GM12878 (cell line): ENCODE results near the gene OR13J1. TPM values are rescaled to one million over a fixed set of nuclear protein-coding genes. Genes with fewer than 3 reads are reported as not detected.

Source experiments
- ATAC-seq: fragments of 200-7000 bp; cut with Tn5 transposase; 3 replicates; pipeline ENCODE4 v1.9.1; 2020; ENCODE audit warnings: mild to moderate bottlenecking, moderate library complexity
- BruUV-seq: library from RNA; stranded (reverse); fragments of 400-500 nt; replicated peaks from 2 replicates; lab custom pipeline; 2021; lab: Mats Ljungman, UMichigan
- CTCF ChIA-PET: fragments of 300-600 bp; sonication (Branson Sonifier 250); formaldehyde crosslinking; extraction: SDS; loops from one replicate; lab custom pipeline; 2021; ENCODE audit warnings: inconsistent platforms; lab: Yijun Ruan, JAX
- POLR2A ChIA-PET: fragments of 350-600 bp; formaldehyde crosslinking; extraction: SDS; loops from one replicate; lab custom pipeline; 2021; ENCODE audit warnings: inconsistent platforms; lab: Charles Lee
- RAD21 ChIA-PET: fragments of 300-600 bp; sonication (Branson Sonifier 250); formaldehyde crosslinking; loops from one replicate; lab custom pipeline; 2023; ENCODE audit warnings: antibody characterized with exemption; ENCODE audit not compliant: unreplicated experiment; lab: Charles Lee
- SMC1A ChIA-PET: fragments of 300-600 bp; sonication (Branson Sonifier 250); formaldehyde crosslinking; loops from one replicate; lab custom pipeline; 2023; ENCODE audit not compliant: unreplicated experiment, uncharacterized antibody; lab: Charles Lee
- DNase-seq: peaks from one replicate; pipeline ENCODE4 v3.0.0-alpha.2; 2011; ENCODE audit warnings: low read depth, low spot score
- FAIRE-seq: peaks from 3 replicates; lab custom pipeline; 2011; peaks lifted over from hg19 to GRCh38; lab: Jason Lieb, UNC
- H2AFZ ChIP-seq: 2 replicates; pipeline ENCODE4 v1.6.0; 2011; ENCODE audit warnings: low read depth, low read length, control low read depth; ENCODE audit not compliant: control insufficient read depth
- H3K27ac ChIP-seq: 2 replicates; pipeline ENCODE4 v1.5.1; 2011; ENCODE audit warnings: control low read depth; ENCODE audit not compliant: control insufficient read depth, insufficient read depth
- H3K27me3 ChIP-seq, 2 experiments: replicated peaks in 1 of 2; 2 replicates each; pipeline versions ENCODE4 v1.6.0 to v1.6.1; 2011; ENCODE audit warnings: low read length in 1 of 2; ENCODE audit not compliant: control insufficient read depth in 2 of 2, insufficient read depth in 2 of 2
- H3K36me3 ChIP-seq, 2 experiments: 2 replicates each; pipeline ENCODE4 v1.5.1; 2011; ENCODE audit warnings: low read length in 1 of 2; ENCODE audit not compliant: control insufficient read depth in 2 of 2, insufficient read depth in 2 of 2
- H3K4me1 ChIP-seq: 2 replicates; pipeline ENCODE4 v1.6.1; 2011; ENCODE audit warnings: mild to moderate bottlenecking, low read length, moderate library complexity, mixed read lengths; ENCODE audit not compliant: control insufficient read depth, insufficient read depth
- H3K4me2 ChIP-seq: 2 replicates; pipeline ENCODE4 v1.6.0; 2011; ENCODE audit warnings: control low read depth; ENCODE audit not compliant: control insufficient read depth, insufficient read depth
- H3K4me3 ChIP-seq: fragments of 200-600 bp; sonication (generic); 2 replicates; pipeline ENCODE4 v1.5.1; 2016
- H3K79me2 ChIP-seq: 2 replicates; pipeline ENCODE4 v1.6.0; 2011; ENCODE audit warnings: low read length; ENCODE audit not compliant: control insufficient read depth, insufficient read depth
- H3K9ac ChIP-seq: 2 replicates; pipeline ENCODE4 v1.8.0; 2011; ENCODE audit warnings: low read length, control low read depth, mixed read lengths; ENCODE audit not compliant: control insufficient read depth, insufficient read depth
- H3K9me3 ChIP-seq: replicated peaks from 3 replicates; pipeline ENCODE4 v1.5.1; 2011; ENCODE audit warnings: mild to moderate bottlenecking, low read length; ENCODE audit not compliant: control insufficient read depth, insufficient read depth
- H4K20me1 ChIP-seq: 2 replicates; pipeline ENCODE4 v1.6.0; 2011; ENCODE audit not compliant: control insufficient read depth, insufficient read depth
- BHLHE40 ChIP-seq, 2 experiments: fragments of 450-650 bp in 1 of 2; IDR thresholded peaks; 2 replicates each; pipeline ENCODE4 v1.6.1; 2011 to 2017; ENCODE audit warnings: low read depth in 2 of 2, borderline replicate concordance in 1 of 2, improper control_type of control experiment in 1 of 2, low read length in 1 of 2, mild to moderate bottlenecking in 1 of 2
- E4F1 ChIP-seq: fragments of 450-650 bp; IDR thresholded peaks from 2 replicates; pipeline ENCODE4 v1.6.1; 2018; ENCODE audit warnings: borderline replicate concordance, mild to moderate bottlenecking; ENCODE audit not compliant: partially characterized antibody
- EP300 ChIP-seq, 2 experiments: fragments of 150-350 bp in 1 of 2; IDR thresholded peaks; 2 replicates each; pipeline ENCODE4 v1.6.1; 2011 to 2012; ENCODE audit warnings: low read depth in 2 of 2, low read length in 2 of 2, borderline replicate concordance in 1 of 2, improper control_type of control experiment in 1 of 2, inconsistent platforms in 1 of 2; ENCODE audit not compliant: control insufficient read depth in 1 of 2
- IRF5 ChIP-seq: fragments of 450-650 bp; IDR thresholded peaks from 2 replicates; pipeline ENCODE4 v1.6.1; 2017; ENCODE audit warnings: borderline replicate concordance
- PAX5 ChIP-seq: IDR thresholded peaks from 2 replicates; pipeline ENCODE4 v1.6.1; 2011; ENCODE audit warnings: low read depth, low read length, borderline replicate concordance
- SMAD1 ChIP-seq: fragments of 450-650 bp; IDR thresholded peaks from 2 replicates; pipeline ENCODE4 v1.6.1; 2018; ENCODE audit warnings: mild to moderate bottlenecking, low read depth; ENCODE audit not compliant: partially characterized antibody
- SUPT20H ChIP-seq: IDR thresholded peaks from 2 replicates; pipeline ENCODE4 v1.6.1; 2011; ENCODE audit warnings: low read depth, mild to moderate bottlenecking, low read length, moderate library complexity, borderline replicate concordance; ENCODE audit not compliant: control insufficient read depth
- TCF3 ChIP-seq: IDR thresholded peaks from 2 replicates; pipeline ENCODE4 v1.6.1; 2012; ENCODE audit warnings: low read depth, mild to moderate bottlenecking, low read length, borderline replicate concordance; ENCODE audit not compliant: insufficient read depth
- WRNIP1 ChIP-seq: IDR thresholded peaks from 2 replicates; pipeline ENCODE4 v1.6.1; 2011; ENCODE audit warnings: low read depth, low read length, improper control_type of control experiment, borderline replicate concordance
- ZBED1 ChIP-seq: IDR thresholded peaks from 2 replicates; pipeline ENCODE4 v1.6.1; 2016; ENCODE audit warnings: borderline replicate concordance
- ZNF217 ChIP-seq: fragments of 450-650 bp; IDR thresholded peaks from 2 replicates; pipeline ENCODE4 v1.6.1; 2017; ENCODE audit warnings: antibody characterized with exemption, mild to moderate bottlenecking
- ZNF384 ChIP-seq: IDR thresholded peaks from 2 replicates; pipeline ENCODE4 v1.6.1; 2012; ENCODE audit warnings: low read depth, mild to moderate bottlenecking, low read length, improper control_type of control experiment, borderline replicate concordance
- ZNF622 ChIP-seq: fragments of 450-650 bp; IDR thresholded peaks from 2 replicates; pipeline ENCODE4 v1.6.1; 2017; ENCODE audit warnings: mild to moderate bottlenecking, inconsistent platforms
- WGBS: methylation state at CpG from one replicate; pipeline ENCODE4 v1.1.6; 2016; ENCODE audit warnings: low lambda C conversion rate; ENCODE audit not compliant: insufficient replicate concordance, insufficient coverage; ENCODE audit errors: missing lambda C conversion rate; 5-methylcytosine and 5-hydroxymethylcytosine counted together
- in situ Hi-C: fragments of 300-500 bp; cut with MboI; formaldehyde crosslinking; loops from 9 replicates; pipeline ENCODE4 v1.14.3; 2018; ENCODE audit warnings: mixed read lengths
- intact Hi-C: fragments of 100-400 bp; cut with micrococcal nuclease; formaldehyde crosslinking; loops from one replicate; pipeline ENCODE4 v1.14.2; 2022; ENCODE audit not compliant: unreplicated experiment
- polyA plus RNA-seq, 11 experiments: library from polyadenylated mRNA; depleted of rRNA in 4 of 11; unstranded in 6 of 11; stranded (reverse) in 5 of 11; fragments of >200 nt; fragmentation: Nextera tagmentation in 4 of 11; fragmentation: Illumina TruSeq in 1 of 11; extraction: Ambion mirVana in 4 of 11; extraction: Trizol in 1 of 11; gene quantifications; 1 replicate in 1 of 11; 2 replicates in 10 of 11; pipeline versions ENCODE4 v1.2.1 to v1.2.3, GENCODE V29; 2011 to 2016; ENCODE audit warnings: inconsistent platforms in 2 of 11, missing spikeins in 2 of 11, low read depth in 1 of 11
- total RNA-seq, 4 experiments: library from RNA; depleted of rRNA in 3 of 4; stranded (reverse); fragments of >200 nt in 3 of 4; fragmentation: Illumina TruSeq in 1 of 4; extraction: Trizol in 1 of 4; gene quantifications; 2 replicates each; pipeline versions ENCODE4 v1.2.1 to v1.2.3, GENCODE V29; 2013 to 2021
- TF ChIP-seq, protein P1 (sequence below): IDR thresholded peaks from 2 replicates; pipeline ENCODE4 v1.6.1; 2011; ENCODE audit warnings: low read depth, mild to moderate bottlenecking, low read length, moderate library complexity, borderline replicate concordance; ENCODE audit errors: extremely low read depth
- TF ChIP-seq, protein P2 (sequence below): fragments of 450-650 bp; IDR thresholded peaks from 2 replicates; pipeline ENCODE4 v1.6.1; 2017; ENCODE audit warnings: antibody characterized with exemption, mild to moderate bottlenecking, moderate library complexity

The OR13J1 gene
- total and polyA plus RNA-seq, 10 of the 15 experiments (the other 5 are each of a cell fraction or from before 2014, with no cell fraction given), result not detected

DNA sequence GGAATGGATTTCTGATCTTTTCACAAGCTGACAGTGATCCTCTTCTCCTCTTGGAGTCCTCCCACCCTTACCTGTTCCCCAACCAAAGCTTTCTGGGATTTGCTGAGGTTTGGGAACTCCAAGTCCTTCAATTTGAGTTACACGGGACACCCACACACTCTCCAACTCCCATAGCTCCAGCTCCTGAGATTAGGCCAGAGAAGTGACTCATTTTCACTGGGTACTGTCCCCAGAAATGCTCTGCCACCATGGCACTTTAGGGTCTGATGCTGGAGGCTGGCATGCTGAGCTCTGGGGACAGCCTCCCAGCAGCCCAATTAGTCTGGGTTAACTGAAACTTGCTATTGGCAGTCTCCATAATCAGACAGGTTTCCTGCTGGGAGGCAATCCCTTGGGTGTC, 21.9 kb upstream of the OR13J1 start (continued):
- TF ChIP-seq, protein P1, sequence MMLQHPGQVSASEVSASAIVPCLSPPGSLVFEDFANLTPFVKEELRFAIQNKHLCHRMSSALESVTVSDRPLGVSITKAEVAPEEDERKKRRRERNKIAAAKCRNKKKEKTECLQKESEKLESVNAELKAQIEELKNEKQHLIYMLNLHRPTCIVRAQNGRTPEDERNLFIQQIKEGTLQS, result no peak
- TF ChIP-seq BHLHE40 (IDR thresholded peaks at IDR 0.05; ENCODE audit: borderline replicate concordance in 1 of 2, low read depth in 2 of 2, low read length in 1 of 2) (no peak), ZNF217 (no peak), ZNF384 (no peak), ZBED1 (no peak), EP300 (IDR thresholded peaks at IDR 0.05; ENCODE audit: borderline replicate concordance in 1 of 2, control insufficient read depth in 1 of 2, low read depth in 2 of 2, low read length in 2 of 2) (no peak), ZNF622 (no peak)

- in situ Hi-C loops, result no loop called here
- FAIRE-seq, result no peak
- H3K27ac ChIP-seq, result no peak overlapping the region
- TF ChIP-seq PAX5 (no peak), TCF3 (no peak), SUPT20H (no peak), E4F1 (no peak), SMAD1 (no peak), IRF5 (no peak), WRNIP1 (no peak)
- TF ChIP-seq, protein P2, sequence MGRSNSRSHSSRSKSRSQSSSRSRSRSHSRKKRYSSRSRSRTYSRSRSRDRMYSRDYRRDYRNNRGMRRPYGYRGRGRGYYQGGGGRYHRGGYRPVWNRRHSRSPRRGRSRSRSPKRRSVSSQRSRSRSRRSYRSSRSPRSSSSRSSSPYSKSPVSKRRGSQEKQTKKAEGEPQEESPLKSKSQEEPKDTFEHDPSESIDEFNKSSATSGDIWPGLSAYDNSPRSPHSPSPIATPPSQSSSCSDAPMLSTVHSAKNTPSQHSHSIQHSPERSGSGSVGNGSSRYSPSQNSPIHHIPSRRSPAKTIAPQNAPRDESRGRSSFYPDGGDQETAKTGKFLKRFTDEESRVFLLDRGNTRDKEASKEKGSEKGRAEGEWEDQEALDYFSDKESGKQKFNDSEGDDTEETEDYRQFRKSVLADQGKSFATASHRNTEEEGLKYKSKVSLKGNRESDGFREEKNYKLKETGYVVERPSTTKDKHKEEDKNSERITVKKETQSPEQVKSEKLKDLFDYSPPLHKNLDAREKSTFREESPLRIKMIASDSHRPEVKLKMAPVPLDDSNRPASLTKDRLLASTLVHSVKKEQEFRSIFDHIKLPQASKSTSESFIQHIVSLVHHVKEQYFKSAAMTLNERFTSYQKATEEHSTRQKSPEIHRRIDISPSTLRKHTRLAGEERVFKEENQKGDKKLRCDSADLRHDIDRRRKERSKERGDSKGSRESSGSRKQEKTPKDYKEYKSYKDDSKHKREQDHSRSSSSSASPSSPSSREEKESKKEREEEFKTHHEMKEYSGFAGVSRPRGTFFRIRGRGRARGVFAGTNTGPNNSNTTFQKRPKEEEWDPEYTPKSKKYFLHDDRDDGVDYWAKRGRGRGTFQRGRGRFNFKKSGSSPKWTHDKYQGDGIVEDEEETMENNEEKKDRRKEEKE, result no peak
Measured at GRCh38 chr9:35891646-35892045, 21.4 kb upstream of the OR13J1 start.

More at GRCh38 chr9:35891646-35892045, 21.4 kb upstream of the OR13J1 start:
- no peaks in the 10 kb centered on the region for H4K20me1 ChIP-seq
- no peak overlapping the region for H3K9ac ChIP-seq
- no peaks in the 10 kb centered on the region for H3K79me2 ChIP-seq
- 60% methylated on average over 3 of the region's 3 CpGs for WGBS
- intact Hi-C loops, result no loop called here
- no peaks in the 10 kb centered on the region for H3K9me3 ChIP-seq
- BruUV-seq, result no TSS peak
- H2AFZ ChIP-seq, result no peak overlapping the region
- no peaks in the 10 kb centered on the region for H3K4me1 ChIP-seq
- H3K4me3 ChIP-seq, result no peak overlapping the region
- H3K27me3 ChIP-seq, result no peaks in the 10 kb centered on the region
- CTCF ChIA-PET, result interaction anchor here (1.0 to 2.0 kb wide), 4 partner anchors 9 to 65 kb away, joined by 3 to 15 read pairs (median 4); no protein-coding TSS in a partner anchor
- POLR2A ChIA-PET, result no interaction called here
- RAD21 ChIA-PET, result interaction anchor here (1.6 kb wide), 1 partner anchor 10 kb away, joined by 4 read pairs; no protein-coding TSS in a partner anchor
- H3K36me3 ChIP-seq, result no peaks in the 10 kb centered on the region
- SMC1A ChIA-PET, result interaction anchor here (0.6 to 1.2 kb wide), 2 partner anchors 53 to 132 kb away, joined by 3 to 4 read pairs; no protein-coding TSS in a partner anchor
- no peak for ATAC-seq
- no peak overlapping the region for H3K4me2 ChIP-seq
- no peak for DNase-seq
